ENCODE data around the gene MTERF1. TPM values are rescaled to one million over a fixed set of nuclear protein-coding genes. Genes with fewer than 3 reads are reported as not detected.

MTERF1 gene
- total and polyA plus RNA-seq, 9 of the 15 experiments (the other 6 are each of a cell fraction or from before 2014, with no cell fraction given) = 15.7 to 49.2 (median 29.1) TPM

- TF ChIP-seq CBFA2T3 (IDR thresholded peaks at IDR 0.05) = 0 out of 2 replicates have a peak, but pooled peaks have one; percentile 4
- TF ChIP-seq EP400 (IDR thresholded peaks at IDR 0.05) = peak; percentile 17; the same call in 1 of the 2 replicates
- TF ChIP-seq, protein P1, sequence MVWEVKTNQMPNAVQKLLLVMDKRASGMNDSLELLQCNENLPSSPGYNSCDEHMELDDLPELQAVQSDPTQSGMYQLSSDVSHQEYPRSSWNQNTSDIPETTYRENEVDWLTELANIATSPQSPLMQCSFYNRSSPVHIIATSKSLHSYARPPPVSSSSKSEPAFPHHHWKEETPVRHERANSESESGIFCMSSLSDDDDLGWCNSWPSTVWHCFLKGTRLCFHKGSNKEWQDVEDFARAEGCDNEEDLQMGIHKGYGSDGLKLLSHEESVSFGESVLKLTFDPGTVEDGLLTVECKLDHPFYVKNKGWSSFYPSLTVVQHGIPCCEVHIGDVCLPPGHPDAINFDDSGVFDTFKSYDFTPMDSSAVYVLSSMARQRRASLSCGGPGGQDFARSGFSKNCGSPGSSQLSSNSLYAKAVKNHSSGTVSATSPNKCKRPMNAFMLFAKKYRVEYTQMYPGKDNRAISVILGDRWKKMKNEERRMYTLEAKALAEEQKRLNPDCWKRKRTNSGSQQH (CRISPR knock-in tag; IDR thresholded peaks at IDR 0.05) = no peak
- TF ChIP-seq MEF2D (tag; conservative IDR thresholded peaks at IDR 0.05; ENCODE audit: low read depth) = 0 out of 2 replicates have a peak, but pooled peaks have one; percentile 32
- TF ChIP-seq, protein P2, sequence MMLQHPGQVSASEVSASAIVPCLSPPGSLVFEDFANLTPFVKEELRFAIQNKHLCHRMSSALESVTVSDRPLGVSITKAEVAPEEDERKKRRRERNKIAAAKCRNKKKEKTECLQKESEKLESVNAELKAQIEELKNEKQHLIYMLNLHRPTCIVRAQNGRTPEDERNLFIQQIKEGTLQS (IDR thresholded peaks at IDR 0.05) = peak; percentile 76
- TF ChIP-seq, protein P2 (CRISPR knock-in tag; conservative IDR thresholded peaks at IDR 0.05) = no peak
- TF ChIP-seq NR4A1 (CRISPR knock-in tag; IDR thresholded peaks at IDR 0.05) = no peak
- 0 out of 2 replicates have a peak, but pooled peaks have one; percentile 56 for TF ChIP-seq NR4A1 (tag; IDR thresholded peaks at IDR 0.05)
- TF ChIP-seq C11orf30 (IDR thresholded peaks at IDR 0.05; ENCODE audit: low read depth) = peak; percentile 8; the same call in 1 of the 2 replicates
- 0 out of 2 replicates have a peak, but pooled peaks have one; percentile 40 for TF ChIP-seq ZNF175 (CRISPR knock-in tag; IDR thresholded peaks at IDR 0.05; ENCODE audit: low read depth)
- TF ChIP-seq EHMT2 (IDR thresholded peaks at IDR 0.05) = peak; percentile 66
- TF ChIP-seq ZNF384 (IDR thresholded peaks at IDR 0.05; ENCODE audit: low read depth, low read length) = no peak
- TF ChIP-seq BACH1 (tag; IDR thresholded peaks at IDR 0.05) = peak; percentile 46; the same call in 1 of the 2 replicates
- TF ChIP-seq, protein P3, sequence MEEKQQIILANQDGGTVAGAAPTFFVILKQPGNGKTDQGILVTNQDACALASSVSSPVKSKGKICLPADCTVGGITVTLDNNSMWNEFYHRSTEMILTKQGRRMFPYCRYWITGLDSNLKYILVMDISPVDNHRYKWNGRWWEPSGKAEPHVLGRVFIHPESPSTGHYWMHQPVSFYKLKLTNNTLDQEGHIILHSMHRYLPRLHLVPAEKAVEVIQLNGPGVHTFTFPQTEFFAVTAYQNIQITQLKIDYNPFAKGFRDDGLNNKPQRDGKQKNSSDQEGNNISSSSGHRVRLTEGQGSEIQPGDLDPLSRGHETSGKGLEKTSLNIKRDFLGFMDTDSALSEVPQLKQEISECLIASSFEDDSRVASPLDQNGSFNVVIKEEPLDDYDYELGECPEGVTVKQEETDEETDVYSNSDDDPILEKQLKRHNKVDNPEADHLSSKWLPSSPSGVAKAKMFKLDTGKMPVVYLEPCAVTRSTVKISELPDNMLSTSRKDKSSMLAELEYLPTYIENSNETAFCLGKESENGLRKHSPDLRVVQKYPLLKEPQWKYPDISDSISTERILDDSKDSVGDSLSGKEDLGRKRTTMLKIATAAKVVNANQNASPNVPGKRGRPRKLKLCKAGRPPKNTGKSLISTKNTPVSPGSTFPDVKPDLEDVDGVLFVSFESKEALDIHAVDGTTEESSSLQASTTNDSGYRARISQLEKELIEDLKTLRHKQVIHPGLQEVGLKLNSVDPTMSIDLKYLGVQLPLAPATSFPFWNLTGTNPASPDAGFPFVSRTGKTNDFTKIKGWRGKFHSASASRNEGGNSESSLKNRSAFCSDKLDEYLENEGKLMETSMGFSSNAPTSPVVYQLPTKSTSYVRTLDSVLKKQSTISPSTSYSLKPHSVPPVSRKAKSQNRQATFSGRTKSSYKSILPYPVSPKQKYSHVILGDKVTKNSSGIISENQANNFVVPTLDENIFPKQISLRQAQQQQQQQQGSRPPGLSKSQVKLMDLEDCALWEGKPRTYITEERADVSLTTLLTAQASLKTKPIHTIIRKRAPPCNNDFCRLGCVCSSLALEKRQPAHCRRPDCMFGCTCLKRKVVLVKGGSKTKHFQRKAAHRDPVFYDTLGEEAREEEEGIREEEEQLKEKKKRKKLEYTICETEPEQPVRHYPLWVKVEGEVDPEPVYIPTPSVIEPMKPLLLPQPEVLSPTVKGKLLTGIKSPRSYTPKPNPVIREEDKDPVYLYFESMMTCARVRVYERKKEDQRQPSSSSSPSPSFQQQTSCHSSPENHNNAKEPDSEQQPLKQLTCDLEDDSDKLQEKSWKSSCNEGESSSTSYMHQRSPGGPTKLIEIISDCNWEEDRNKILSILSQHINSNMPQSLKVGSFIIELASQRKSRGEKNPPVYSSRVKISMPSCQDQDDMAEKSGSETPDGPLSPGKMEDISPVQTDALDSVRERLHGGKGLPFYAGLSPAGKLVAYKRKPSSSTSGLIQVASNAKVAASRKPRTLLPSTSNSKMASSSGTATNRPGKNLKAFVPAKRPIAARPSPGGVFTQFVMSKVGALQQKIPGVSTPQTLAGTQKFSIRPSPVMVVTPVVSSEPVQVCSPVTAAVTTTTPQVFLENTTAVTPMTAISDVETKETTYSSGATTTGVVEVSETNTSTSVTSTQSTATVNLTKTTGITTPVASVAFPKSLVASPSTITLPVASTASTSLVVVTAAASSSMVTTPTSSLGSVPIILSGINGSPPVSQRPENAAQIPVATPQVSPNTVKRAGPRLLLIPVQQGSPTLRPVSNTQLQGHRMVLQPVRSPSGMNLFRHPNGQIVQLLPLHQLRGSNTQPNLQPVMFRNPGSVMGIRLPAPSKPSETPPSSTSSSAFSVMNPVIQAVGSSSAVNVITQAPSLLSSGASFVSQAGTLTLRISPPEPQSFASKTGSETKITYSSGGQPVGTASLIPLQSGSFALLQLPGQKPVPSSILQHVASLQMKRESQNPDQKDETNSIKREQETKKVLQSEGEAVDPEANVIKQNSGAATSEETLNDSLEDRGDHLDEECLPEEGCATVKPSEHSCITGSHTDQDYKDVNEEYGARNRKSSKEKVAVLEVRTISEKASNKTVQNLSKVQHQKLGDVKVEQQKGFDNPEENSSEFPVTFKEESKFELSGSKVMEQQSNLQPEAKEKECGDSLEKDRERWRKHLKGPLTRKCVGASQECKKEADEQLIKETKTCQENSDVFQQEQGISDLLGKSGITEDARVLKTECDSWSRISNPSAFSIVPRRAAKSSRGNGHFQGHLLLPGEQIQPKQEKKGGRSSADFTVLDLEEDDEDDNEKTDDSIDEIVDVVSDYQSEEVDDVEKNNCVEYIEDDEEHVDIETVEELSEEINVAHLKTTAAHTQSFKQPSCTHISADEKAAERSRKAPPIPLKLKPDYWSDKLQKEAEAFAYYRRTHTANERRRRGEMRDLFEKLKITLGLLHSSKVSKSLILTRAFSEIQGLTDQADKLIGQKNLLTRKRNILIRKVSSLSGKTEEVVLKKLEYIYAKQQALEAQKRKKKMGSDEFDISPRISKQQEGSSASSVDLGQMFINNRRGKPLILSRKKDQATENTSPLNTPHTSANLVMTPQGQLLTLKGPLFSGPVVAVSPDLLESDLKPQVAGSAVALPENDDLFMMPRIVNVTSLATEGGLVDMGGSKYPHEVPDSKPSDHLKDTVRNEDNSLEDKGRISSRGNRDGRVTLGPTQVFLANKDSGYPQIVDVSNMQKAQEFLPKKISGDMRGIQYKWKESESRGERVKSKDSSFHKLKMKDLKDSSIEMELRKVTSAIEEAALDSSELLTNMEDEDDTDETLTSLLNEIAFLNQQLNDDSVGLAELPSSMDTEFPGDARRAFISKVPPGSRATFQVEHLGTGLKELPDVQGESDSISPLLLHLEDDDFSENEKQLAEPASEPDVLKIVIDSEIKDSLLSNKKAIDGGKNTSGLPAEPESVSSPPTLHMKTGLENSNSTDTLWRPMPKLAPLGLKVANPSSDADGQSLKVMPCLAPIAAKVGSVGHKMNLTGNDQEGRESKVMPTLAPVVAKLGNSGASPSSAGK (IDR thresholded peaks at IDR 0.05) = no peak
- TF ChIP-seq MECOM (CRISPR knock-in tag; IDR thresholded peaks at IDR 0.05) = no peak
- no peak for TF ChIP-seq ILK (tag; IDR thresholded peaks at IDR 0.05; ENCODE audit: borderline replicate concordance, low read depth)
Measured at GRCh38 chr7:91892821-91893340, 12.4 kb upstream of the MTERF1 start (continued).

All from K562 (cell line).